ENCODE data around the gene PARVG. TPM values are rescaled to one million over a fixed set of nuclear protein-coding genes. Genes with fewer than 3 reads are reported as not detected.
A peak's percentile ranks its signal among the peaks of the same experiment; 100 is the strongest.

PARVG gene
- 3.1 TPM for total RNA-seq
- long read RNA-seq, partial matches to known transcripts, result 6 of 8 reads
- long read RNA-seq, other reads (novel, unspliced or antisense), result 2 of 8 reads

- DNase-seq (ENCODE audit: missing footprints), result no peak
- intact Hi-C loops (cut with DNase I), result no loop called here
Observed at GRCh38 chr22:44180706-44181032, at the start of gene PARVG. Gene PARVG (plus strand): TSS chr22:44180925. CDS start chr22:44183330, 2,405 bp downstream.

GRCh38 chr22:44131412-44131811 lies 49.3 kb upstream of the PARVG start:
- no peak for ATAC-seq
- no peak for DNase-seq (ENCODE audit: missing footprints)
- intact Hi-C loops (cut with DNase I), result no loop called here

More at GRCh38 chr22:44180706-44181032, at the start of gene PARVG:
- no peak for ATAC-seq

GRCh38 chr22:44131989-44132685 lies 48.6 kb upstream of the PARVG start:
- intact Hi-C loops (cut with DNase I), result no loop called here
- DNase-seq (ENCODE audit: missing footprints) (no peak), ATAC-seq (no peak)

GRCh38 chr22:44132724-44133123 lies 48.0 kb upstream of the PARVG start:
- ATAC-seq (no peak), DNase-seq (ENCODE audit: missing footprints) (peak; percentile 7)
- intact Hi-C loops (cut with DNase I), result no loop called here

- ATAC-seq (no peak), DNase-seq (ENCODE audit: missing footprints) (no peak)
- intact Hi-C loops (cut with DNase I), result no loop called here
Observed at GRCh38 chr22:44133161-44133560, 47.6 kb upstream of the PARVG start.

- intact Hi-C loops (cut with DNase I), result no loop called here
- ATAC-seq (peak; percentile 40), DNase-seq (ENCODE audit: missing footprints) (no peak)
Observed at GRCh38 chr22:44133901-44134571, 46.7 kb upstream of the PARVG start.

GRCh38 chr22:44136112-44136511 lies 44.6 kb upstream of the PARVG start:
- no peak for ATAC-seq
- intact Hi-C loops (cut with DNase I), result no loop called here

GRCh38 chr22:44136786-44137185 lies 43.9 kb upstream of the PARVG start:
- intact Hi-C loops (cut with DNase I), result no loop called here

More at GRCh38 chr22:44136112-44136511, 44.6 kb upstream of the PARVG start:
- peak; percentile 22 for DNase-seq (ENCODE audit: missing footprints)

GRCh38 chr22:44137415-44137814 lies 43.3 kb upstream of the PARVG start:
- DNase-seq (ENCODE audit: missing footprints), result no peak
- no peak for ATAC-seq

More at GRCh38 chr22:44136786-44137185, 43.9 kb upstream of the PARVG start:
- DNase-seq (ENCODE audit: missing footprints) (no peak), ATAC-seq (no peak)

GRCh38 chr22:44139773-44140172 lies 41.0 kb upstream of the PARVG start:
- peak; percentile 59 for ATAC-seq

More at GRCh38 chr22:44137415-44137814, 43.3 kb upstream of the PARVG start:
- intact Hi-C loops (cut with DNase I), result no loop called here

GRCh38 chr22:44142421-44143104 lies 38.2 kb upstream of the PARVG start:
- intact Hi-C loops (cut with DNase I), result no loop called here
- no peak for DNase-seq (ENCODE audit: missing footprints)
- ATAC-seq, result no peak

More at GRCh38 chr22:44139773-44140172, 41.0 kb upstream of the PARVG start:
- DNase-seq (ENCODE audit: missing footprints), result no peak
- intact Hi-C loops (cut with DNase I), result no loop called here

- DNase-seq (ENCODE audit: missing footprints), result no peak
- no peak for ATAC-seq
- intact Hi-C loops (cut with DNase I), result no loop called here
Observed at GRCh38 chr22:44143105-44143474, 37.6 kb upstream of the PARVG start.

- ATAC-seq (no peak), DNase-seq (ENCODE audit: missing footprints) (no peak)
- intact Hi-C loops (cut with DNase I), result no loop called here
Observed at GRCh38 chr22:44143579-44143978, 37.1 kb upstream of the PARVG start.

GRCh38 chr22:44144046-44144569 lies 36.6 kb upstream of the PARVG start:
- intact Hi-C loops (cut with DNase I), result no loop called here
- peak; percentile 66 for DNase-seq (ENCODE audit: missing footprints)
- ATAC-seq, result no peak

- DNase-seq (ENCODE audit: missing footprints), result no peak
- ATAC-seq, result peak; percentile 80
- intact Hi-C loops (cut with DNase I), result no loop called here
Observed at GRCh38 chr22:44145544-44145943, 35.2 kb upstream of the PARVG start.

GRCh38 chr22:44146088-44146861 lies 34.5 kb upstream of the PARVG start:
- ATAC-seq, result no peak
- DNase-seq (ENCODE audit: missing footprints), result no peak
- intact Hi-C loops (cut with DNase I), result no loop called here

- no peak for DNase-seq (ENCODE audit: missing footprints)
- intact Hi-C loops (cut with DNase I), result no loop called here
- no peak for ATAC-seq
Observed at GRCh38 chr22:44147008-44147645, 33.6 kb upstream of the PARVG start.

GRCh38 chr22:44147821-44148574 lies 32.7 kb upstream of the PARVG start:
- intact Hi-C loops (cut with DNase I), result no loop called here
- DNase-seq (ENCODE audit: missing footprints) (peak; percentile 14), ATAC-seq (no peak)

Measured in Right ventricle myocardium inferior (tissue), 1 donor.